ENCODE data around the gene MEF2A. TPM values are rescaled to one million over a fixed set of nuclear protein-coding genes. Genes with fewer than 3 reads are reported as not detected.

MEF2A gene
- total and polyA plus RNA-seq, 2 donors (not counting 1 experiment from before 2014, with no cell fraction given), result 44.0 to 102 TPM

- ChIA-PET POLR2A (interaction anchor here (0.5 to 2.5 kb wide), 6 partner anchors 16 to 482 kb away, joined by 3 to 18 read pairs (median 5); partner anchors contain the start of gene LRRC28), CTCF (interaction anchor here (0.9 to 8.3 kb wide), 5 partner anchors 10 to 459 kb away, joined by 3 to 48 read pairs (median 14); no protein-coding TSS in a partner anchor)
- no peak for ATAC-seq (ENCODE audit: low read depth)
- TF ChIP-seq EZH2 (IDR thresholded peaks at IDR 0.05; ENCODE audit: borderline replicate concordance, insufficient read depth, low read depth, low read length, poor library complexity, severe bottlenecking) (no peak), CTCF (IDR thresholded peaks at IDR 0.05) (no peak)
- Histone ChIP-seq H3K27me3 (replicated peaks in 1 of 4; ENCODE audit: control extremely low read depth in 1 of 4, control insufficient read depth in 3 of 4, insufficient read depth in 4 of 4, low read length in 3 of 4) (no peaks in the 10 kb centered on the region), H3K4me2 (replicated peaks; ENCODE audit: low read depth, low read length, poor library complexity, severe bottlenecking) (peak overlapping the region; percentile 98), H4K20me1 (ENCODE audit: control insufficient read depth, insufficient read depth, low read length, poor library complexity, severe bottlenecking) (no peaks in the 10 kb centered on the region), H3K36me3 (replicated peaks in 1 of 2; ENCODE audit: control extremely low read depth in 1 of 2, control insufficient read depth in 1 of 2, extremely low read depth in 1 of 2, insufficient read depth in 2 of 2, low read length in 1 of 2) (no peaks in the 10 kb centered on the region), H2AFZ (ENCODE audit: insufficient read depth, low read depth, low read length, poor library complexity, severe bottlenecking) (peak overlapping the region; percentile 99), H3K9me3 (ENCODE audit: control extremely low read depth in 1 of 3, control insufficient read depth in 2 of 3, insufficient read depth in 1 of 3, low read length in 2 of 3) (peaks cover 0 to 5% (median 0%) of the 10 kb centered on the region in 3 donors), H3K27ac (ENCODE audit: low read length in 2 of 2) (peak overlapping the region; percentile 58 to 74), H3K79me2 (ENCODE audit: control insufficient read depth, insufficient read depth, low read length) (no peaks in the 10 kb centered on the region), H3K4me1 (ENCODE audit: control insufficient read depth in 2 of 2, insufficient read depth in 2 of 2, low read length in 2 of 2) (peaks cover 10 to 13% of the 10 kb centered on the region in 2 donors), H3K4me3 (ENCODE audit: control extremely low read depth in 1 of 5, extremely low read depth in 1 of 5, insufficient read depth in 1 of 5, low read depth in 2 of 5, low read length in 4 of 5) (peak overlapping the region; percentile 12 to 89 (median 75)), H3K9ac (ENCODE audit: low read length) (peak overlapping the region; percentile 83)
- Mint-ChIP-seq H3K4me3 (peak overlapping the region; percentile 90), H3K27ac (peak overlapping the region; percentile 74), H3K27me3 (no peaks in the 10 kb centered on the region), H3K4me1 (peaks cover 14% of the 10 kb centered on the region), H3K9me3 (ENCODE audit: insufficient read depth) (no peaks in the 10 kb centered on the region)
- DNase-seq, result no peak
- WGBS (ENCODE audit: insufficient coverage), result 2% methylated on average over 46 of the region's 46 CpGs
- intact Hi-C loops (cut with micrococcal nuclease), result loop anchor here (1.0 to 10.0 kb wide), 8 partner anchors 22 to 1989 kb away; partner anchors contain the start of genes ASB7, IGF1R, LINS1 and LRRC28
Measured at GRCh38 chr15:99732751-99733267, 167.0 kb downstream of the MEF2A start.
